ENCODE results near the gene PLA2G2F.

PLA2G2F gene

DNA sequence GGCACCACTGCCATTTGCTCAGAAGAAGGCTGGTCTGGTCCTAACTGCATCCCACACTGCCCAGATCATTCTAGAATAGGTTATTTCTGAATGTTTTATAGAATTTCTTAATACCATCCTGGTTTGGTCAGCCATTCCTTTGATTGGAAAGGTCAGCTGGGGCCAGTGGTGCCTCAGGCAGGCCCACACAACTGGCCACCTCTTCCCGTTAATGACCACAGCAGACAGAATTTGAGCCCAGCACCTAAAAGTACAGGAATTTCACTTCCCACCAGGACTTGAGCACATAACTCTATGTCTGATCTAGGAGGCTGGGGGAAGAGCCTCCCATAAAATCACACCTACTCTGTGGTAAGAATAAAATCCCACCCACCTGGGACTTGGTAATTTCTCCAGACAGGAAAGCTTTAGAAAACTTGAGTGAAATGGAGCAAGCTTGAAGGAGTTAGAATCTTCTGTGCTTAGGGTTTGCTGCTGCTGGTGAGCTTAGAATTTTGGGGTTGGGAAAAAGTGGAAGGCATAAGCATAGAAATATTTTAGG, 53.8 kb downstream of the PLA2G2F start:
- no peak for DNase-seq

DNA sequence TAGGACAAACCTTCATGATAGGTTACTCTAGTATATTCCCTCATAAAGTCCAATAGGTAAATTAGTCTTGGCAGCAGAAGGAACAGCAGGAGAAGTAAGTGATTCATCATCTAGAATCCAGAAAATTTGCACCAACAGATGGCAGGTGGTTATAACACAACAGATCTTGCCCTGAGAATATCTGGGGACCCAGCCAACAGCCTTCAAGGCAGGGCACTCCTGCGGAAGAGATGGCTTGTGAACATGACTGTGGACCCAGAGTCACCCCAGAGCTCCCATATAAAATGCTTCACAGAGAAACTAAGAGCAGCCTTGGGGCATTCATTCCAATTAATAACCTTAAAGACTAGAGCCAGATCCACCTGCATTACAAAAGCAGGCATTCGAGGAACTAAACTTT, 55.1 kb downstream of the PLA2G2F start:
- DNase-seq, result no peak

DNA sequence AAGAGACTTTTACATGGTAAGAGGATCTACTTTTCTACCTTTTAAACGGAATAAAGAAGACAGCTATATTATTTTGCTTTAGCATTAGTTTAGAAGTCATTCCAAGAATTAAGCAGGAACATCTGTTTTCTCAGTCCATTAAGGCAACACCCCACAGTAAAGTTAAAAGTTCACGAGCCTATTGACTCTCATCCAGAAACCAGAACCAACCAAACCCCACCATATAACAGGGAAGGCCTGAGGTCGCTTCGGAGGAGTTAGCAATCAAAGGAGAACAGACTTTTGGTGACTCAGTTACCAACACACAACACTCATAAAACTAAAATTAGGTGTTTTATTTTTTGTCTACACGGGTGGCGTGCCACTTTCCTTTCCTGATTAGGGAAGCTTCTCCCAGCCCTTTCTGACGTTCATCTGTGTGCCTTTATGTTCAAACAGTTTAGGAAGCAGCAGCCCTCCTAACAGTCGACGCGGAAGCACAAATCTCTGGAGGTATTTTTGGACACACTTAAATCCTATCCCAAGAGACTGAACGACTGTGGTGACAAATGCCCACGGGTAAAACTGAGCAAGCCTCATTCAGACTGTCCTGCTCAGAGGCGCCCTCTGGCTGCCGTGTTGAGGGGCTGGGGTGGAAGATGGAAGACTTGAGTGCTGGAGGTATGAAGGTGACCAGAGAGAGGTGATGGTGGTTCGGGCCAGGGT, 55.8 kb downstream of the PLA2G2F start:
- peak; percentile 70 for DNase-seq

DNA sequence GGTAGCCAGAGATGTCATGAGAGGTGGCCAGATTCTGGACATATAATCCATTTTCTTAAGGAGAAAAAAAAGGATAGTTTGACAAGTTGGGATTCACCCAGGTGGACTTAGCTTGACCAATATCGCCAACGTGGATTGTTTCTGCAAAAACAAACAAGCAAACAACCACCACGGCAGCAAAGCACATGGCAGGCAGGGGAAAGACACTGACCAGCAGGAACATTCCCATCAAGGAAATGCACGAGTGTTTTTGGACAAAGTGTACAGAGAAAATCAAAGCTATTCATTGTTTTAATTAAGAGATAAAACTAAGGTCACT, 56.3 kb downstream of the PLA2G2F start:
- DNase-seq, result no peak

DNA sequence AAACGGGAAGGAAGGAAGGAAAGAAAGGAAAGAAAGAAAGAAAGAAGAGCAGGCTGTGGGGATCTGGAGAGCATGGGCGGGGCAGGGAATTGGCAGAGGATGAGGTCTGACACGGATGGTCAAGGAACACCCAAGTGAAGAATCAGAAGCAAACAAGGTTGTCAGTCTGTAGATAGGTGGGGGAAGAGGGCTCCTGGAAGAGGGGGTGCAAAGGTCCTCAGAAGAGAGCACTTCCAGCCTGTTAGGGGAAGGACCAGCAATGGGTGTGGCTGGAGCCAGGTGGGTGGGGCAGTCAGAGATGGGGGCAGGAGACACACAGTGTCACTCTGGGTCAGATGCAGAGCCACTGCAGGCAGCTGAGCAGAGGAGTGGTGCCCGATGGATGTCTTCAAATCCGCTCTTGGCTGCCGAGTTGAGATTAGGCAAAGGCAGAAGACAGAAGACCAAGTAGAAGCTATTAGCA, 58.2 kb downstream of the PLA2G2F start:
- DNase-seq, result no peak

DNA sequence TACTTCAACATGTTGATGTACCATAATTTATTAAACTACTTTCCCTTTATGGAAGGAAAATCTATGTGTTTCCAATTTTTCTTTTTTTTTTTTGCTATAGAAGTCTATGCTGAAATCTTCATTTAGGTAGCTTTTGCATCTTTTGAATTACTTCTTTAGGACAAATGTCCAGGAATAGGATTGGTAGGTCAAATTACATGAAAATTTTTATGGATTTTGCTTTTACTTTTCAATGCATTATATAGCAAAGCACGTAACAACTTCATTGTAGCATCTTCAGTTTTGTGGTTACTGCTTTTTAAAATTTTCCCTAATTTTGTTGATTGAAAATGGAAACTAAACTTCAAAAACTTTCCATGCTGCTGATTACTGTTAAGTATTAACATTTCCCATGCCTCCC, 59.2 kb downstream of the PLA2G2F start:
- no peak for DNase-seq

DNA sequence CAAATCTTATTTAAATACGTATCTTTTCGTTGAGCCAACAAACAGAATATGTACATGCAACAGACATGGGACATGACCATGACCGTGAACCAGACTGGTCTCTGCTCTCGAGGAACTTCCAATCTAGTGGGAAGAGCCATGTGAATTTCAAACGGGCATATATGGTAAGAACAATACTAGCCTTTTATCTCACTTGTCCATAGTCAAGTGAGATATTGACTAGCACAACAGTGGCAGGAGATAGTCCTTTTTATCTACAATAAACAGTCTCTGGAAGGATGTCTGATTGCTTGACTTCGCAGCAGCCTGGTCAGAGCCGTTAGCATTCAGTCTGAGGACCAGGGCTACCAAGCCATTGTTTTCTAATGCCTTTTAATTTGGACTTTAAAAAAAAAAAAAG, 59.8 kb downstream of the PLA2G2F start:
- DNase-seq, result no peak

DNA sequence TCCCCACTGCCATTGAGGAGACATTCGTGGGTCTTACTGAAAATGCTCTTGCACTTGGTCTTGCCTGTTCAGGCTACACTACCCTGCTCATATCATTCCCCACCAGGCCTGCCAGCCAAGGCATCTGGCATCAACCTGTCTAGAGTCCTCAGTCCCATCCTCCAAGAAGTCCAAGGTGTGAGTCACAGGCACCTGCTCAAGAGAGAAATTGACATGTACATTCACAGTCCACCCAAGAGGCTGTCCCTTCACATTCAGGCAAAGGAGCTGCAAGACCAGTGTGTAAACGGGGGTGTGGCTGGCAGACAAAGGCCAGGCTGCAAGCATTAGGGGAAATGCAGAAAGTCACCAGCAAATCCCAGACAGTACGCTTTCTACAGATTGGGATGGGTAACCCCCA, 60.3 kb downstream of the PLA2G2F start:
- no peak for DNase-seq

DNA sequence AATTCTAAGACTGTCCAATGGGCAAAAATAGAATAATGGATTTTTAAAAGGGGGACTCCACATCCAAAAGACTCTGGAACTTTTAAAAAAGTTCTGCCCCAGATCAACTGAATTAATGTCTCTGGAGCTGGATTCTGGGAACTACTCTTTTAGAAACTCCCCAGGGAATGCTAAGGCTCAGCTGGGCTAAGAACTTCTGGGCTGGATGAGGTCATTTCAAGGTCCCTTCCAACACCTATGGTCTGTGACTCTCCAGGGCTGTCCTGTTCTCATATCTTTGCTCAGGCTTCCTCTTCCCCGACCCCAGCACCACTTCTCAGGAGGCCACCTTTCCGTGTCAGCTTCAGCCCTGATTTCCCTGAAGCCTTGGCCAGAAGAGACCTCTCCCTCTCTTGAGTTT, 60.7 kb downstream of the PLA2G2F start:
- DNase-seq, result no peak

Data from stimulated activated naive CD4-positive, alpha-beta T cell treated with Interleukin-2 at 50 U/mL for 16 hours (primary cell).